ENCODE results near the gene RAB12.

- no peak for TF ChIP-seq CTCF (IDR thresholded peaks at IDR 0.05)
- TF ChIP-seq POLR2A (IDR thresholded peaks at IDR 0.05) = no peak
These were observed 3.3 kb upstream of the RAB12 start for GRCh38 chr18:8605974-8606373.
